ENCODE measurements around the gene CAND1. TPM values are rescaled to one million over a fixed set of nuclear protein-coding genes. Genes with fewer than 3 reads are reported as not detected.
A peak's percentile ranks its signal among the peaks of the same experiment; 100 is the strongest.

The CAND1 gene
- total and polyA plus RNA-seq, 9 of the 15 experiments (the other 6 are each of a cell fraction or from before 2014, with no cell fraction given), result 24.0 to 167 (median 77.5) TPM

DNA sequence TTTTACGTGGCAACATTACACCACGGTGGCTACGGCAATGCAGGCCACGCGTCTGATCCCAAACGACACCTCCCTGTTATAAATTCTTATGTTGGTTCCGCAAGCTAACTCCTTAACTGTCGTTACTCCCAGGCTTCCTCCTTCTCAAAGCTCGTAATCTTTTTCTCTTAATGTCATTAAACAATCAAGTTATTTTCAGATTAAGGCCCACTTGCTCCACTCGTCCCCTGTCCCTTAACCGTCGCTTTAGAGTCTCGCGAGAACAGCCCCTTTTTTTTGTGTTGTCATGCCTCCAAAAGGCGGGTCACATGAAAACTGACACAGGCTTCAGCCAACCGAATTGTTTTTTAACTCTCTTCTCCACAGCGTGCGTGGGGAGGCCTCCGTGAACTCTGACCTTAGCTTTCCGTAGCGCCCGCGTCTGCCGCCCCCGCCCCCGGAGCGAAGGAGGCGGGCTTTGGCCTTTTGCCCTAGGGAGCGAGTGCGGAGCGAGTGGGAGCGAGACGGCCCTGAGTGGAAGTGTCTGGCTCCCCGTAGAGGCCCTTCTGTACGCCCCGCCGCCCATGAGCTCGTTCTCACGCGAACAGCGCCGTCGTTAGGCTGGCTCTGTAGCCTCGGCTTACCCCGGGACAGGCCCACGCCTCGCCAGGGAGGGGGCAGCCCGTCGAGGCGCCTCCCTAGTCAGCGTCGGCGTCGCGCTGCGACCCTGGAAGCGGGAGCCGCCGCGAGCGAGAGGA is at the start of gene CAND1 (continued):
- TF ChIP-seq ZNF224 (CRISPR knock-in tag; IDR thresholded peaks at IDR 0.05) (no peak), ETV1 (tag; conservative IDR thresholded peaks at IDR 0.05; ENCODE audit: low read depth) (no peak), RBM22 (IDR thresholded peaks at IDR 0.05; ENCODE audit: low read depth, low read length, poor library complexity, severe bottlenecking) (no peak), NCOA1 (IDR thresholded peaks at IDR 0.05; ENCODE audit: low read depth) (no peak), CREB1 (IDR thresholded peaks at IDR 0.05) (peak; percentile 65), CREB1 (CRISPR knock-in tag; IDR thresholded peaks at IDR 0.05) (peak; percentile 67), CHD2 (IDR thresholded peaks at IDR 0.05; ENCODE audit: low read depth, low read length) (peak; percentile 99), GATAD2B (IDR thresholded peaks at IDR 0.05; ENCODE audit: borderline replicate concordance) (peak; percentile 96), ZNF146 (CRISPR knock-in tag; IDR thresholded peaks at IDR 0.05; ENCODE audit: unreplicated experiment) (no peak), ZNF76 (CRISPR knock-in tag; IDR thresholded peaks at IDR 0.05; ENCODE audit: borderline replicate concordance) (peak; percentile 23; the same call in 1 of the 2 replicates), ESRRA (IDR thresholded peaks at IDR 0.05; ENCODE audit: borderline replicate concordance, low read depth) (no peak), FOXJ3 (CRISPR knock-in tag; IDR thresholded peaks at IDR 0.05) (no peak), ZNF384 (IDR thresholded peaks at IDR 0.05; ENCODE audit: low read depth, low read length) (peak; percentile 96), HDAC6 (IDR thresholded peaks at IDR 0.05; ENCODE audit: low read depth, low read length) (no peak)
- TF ChIP-seq, protein P1, sequence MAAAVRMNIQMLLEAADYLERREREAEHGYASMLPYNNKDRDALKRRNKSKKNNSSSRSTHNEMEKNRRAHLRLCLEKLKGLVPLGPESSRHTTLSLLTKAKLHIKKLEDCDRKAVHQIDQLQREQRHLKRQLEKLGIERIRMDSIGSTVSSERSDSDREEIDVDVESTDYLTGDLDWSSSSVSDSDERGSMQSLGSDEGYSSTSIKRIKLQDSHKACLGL (CRISPR knock-in tag; IDR thresholded peaks at IDR 0.05; ENCODE audit: borderline replicate concordance, poor library complexity, severe bottlenecking), result no peak
- TF ChIP-seq, protein P2, sequence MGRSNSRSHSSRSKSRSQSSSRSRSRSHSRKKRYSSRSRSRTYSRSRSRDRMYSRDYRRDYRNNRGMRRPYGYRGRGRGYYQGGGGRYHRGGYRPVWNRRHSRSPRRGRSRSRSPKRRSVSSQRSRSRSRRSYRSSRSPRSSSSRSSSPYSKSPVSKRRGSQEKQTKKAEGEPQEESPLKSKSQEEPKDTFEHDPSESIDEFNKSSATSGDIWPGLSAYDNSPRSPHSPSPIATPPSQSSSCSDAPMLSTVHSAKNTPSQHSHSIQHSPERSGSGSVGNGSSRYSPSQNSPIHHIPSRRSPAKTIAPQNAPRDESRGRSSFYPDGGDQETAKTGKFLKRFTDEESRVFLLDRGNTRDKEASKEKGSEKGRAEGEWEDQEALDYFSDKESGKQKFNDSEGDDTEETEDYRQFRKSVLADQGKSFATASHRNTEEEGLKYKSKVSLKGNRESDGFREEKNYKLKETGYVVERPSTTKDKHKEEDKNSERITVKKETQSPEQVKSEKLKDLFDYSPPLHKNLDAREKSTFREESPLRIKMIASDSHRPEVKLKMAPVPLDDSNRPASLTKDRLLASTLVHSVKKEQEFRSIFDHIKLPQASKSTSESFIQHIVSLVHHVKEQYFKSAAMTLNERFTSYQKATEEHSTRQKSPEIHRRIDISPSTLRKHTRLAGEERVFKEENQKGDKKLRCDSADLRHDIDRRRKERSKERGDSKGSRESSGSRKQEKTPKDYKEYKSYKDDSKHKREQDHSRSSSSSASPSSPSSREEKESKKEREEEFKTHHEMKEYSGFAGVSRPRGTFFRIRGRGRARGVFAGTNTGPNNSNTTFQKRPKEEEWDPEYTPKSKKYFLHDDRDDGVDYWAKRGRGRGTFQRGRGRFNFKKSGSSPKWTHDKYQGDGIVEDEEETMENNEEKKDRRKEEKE (IDR thresholded peaks at IDR 0.05; ENCODE audit: borderline replicate concordance in 1 of 2, control insufficient read depth in 1 of 2, low read depth in 2 of 2, low read length in 1 of 2), result no peak
- TF ChIP-seq, protein P3, sequence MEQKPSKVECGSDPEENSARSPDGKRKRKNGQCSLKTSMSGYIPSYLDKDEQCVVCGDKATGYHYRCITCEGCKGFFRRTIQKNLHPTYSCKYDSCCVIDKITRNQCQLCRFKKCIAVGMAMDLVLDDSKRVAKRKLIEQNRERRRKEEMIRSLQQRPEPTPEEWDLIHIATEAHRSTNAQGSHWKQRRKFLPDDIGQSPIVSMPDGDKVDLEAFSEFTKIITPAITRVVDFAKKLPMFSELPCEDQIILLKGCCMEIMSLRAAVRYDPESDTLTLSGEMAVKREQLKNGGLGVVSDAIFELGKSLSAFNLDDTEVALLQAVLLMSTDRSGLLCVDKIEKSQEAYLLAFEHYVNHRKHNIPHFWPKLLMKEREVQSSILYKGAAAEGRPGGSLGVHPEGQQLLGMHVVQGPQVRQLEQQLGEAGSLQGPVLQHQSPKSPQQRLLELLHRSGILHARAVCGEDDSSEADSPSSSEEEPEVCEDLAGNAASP (IDR thresholded peaks at IDR 0.05), result no peak
- TF ChIP-seq, protein P4, sequence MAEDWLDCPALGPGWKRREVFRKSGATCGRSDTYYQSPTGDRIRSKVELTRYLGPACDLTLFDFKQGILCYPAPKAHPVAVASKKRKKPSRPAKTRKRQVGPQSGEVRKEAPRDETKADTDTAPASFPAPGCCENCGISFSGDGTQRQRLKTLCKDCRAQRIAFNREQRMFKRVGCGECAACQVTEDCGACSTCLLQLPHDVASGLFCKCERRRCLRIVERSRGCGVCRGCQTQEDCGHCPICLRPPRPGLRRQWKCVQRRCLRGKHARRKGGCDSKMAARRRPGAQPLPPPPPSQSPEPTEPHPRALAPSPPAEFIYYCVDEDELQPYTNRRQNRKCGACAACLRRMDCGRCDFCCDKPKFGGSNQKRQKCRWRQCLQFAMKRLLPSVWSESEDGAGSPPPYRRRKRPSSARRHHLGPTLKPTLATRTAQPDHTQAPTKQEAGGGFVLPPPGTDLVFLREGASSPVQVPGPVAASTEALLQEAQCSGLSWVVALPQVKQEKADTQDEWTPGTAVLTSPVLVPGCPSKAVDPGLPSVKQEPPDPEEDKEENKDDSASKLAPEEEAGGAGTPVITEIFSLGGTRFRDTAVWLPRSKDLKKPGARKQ (CRISPR knock-in tag; IDR thresholded peaks at IDR 0.05), result no peak
- TF ChIP-seq, protein P5, sequence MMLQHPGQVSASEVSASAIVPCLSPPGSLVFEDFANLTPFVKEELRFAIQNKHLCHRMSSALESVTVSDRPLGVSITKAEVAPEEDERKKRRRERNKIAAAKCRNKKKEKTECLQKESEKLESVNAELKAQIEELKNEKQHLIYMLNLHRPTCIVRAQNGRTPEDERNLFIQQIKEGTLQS (IDR thresholded peaks at IDR 0.05), result peak; percentile 40; the same call in 1 of the 2 replicates
- TF ChIP-seq, protein P5 (CRISPR knock-in tag; conservative IDR thresholded peaks at IDR 0.05), result no peak

All from K562 (cell line).